AG09309 (cell line): ENCODE data around the gene LRRC70.
"Not testable (repeated sequence)": the region's sequence is repeated elsewhere in the genome, so short reads cannot be mapped to it uniquely, and the experiment has no call there.

Experiments
- DNase-seq: peaks from one replicate; pipeline ENCODE4 v3.0.0-alpha.2; 2010; ENCODE audit warnings: low read depth
- H3K4me3 ChIP-seq: 2 replicates; pipeline ENCODE4 v1.5.1; 2011; ENCODE audit warnings: mild to moderate bottlenecking, low read depth, low read length, moderate library complexity; ENCODE audit not compliant: control insufficient read depth
- CTCF ChIP-seq: IDR thresholded peaks from 2 replicates; pipeline ENCODE4 v1.5.1; 2011; ENCODE audit warnings: mild to moderate bottlenecking, low read depth, low read length, inconsistent platforms; ENCODE audit not compliant: insufficient read depth, control insufficient read depth; ENCODE audit errors: missing control alignments

Gene LRRC70

GRCh38 chr5:62617943-62618342 is 39.3 kb downstream of the LRRC70 start:
- DNase-seq: no peak
- H3K4me3 ChIP-seq: no peak overlapping the region
- TF ChIP-seq CTCF: no peak

DNA sequence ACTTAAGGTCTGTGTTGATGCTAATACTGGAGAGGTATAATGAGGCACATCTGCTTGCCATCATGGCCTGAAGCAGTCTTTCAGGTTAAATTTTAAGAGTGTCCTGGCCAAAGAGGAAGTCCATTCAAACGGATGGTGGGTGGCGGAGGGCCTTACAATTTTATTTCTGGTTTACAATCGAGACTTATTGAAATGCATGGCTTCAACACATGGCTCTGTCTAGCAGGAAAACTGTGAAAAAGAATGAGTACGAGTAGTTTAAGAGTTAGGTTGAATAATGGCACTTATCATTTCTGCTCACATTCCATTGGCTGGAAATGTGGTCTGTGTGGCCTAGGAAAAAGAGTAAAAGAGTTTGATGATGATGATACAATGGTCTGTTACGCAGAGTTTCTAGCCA is 42.1 kb downstream of the LRRC70 start:
- no peak for TF ChIP-seq CTCF
- no peak overlapping the region for H3K4me3 ChIP-seq
- no peak for DNase-seq

- H3K4me3 ChIP-seq: no peak overlapping the region
- DNase-seq: no peak
- no peak for TF ChIP-seq CTCF
Measured at GRCh38 chr5:62621280-62621679, 42.7 kb downstream of the LRRC70 start.

GRCh38 chr5:62623271-62623670 is 44.7 kb downstream of the LRRC70 start:
- TF ChIP-seq CTCF: no peak
- H3K4me3 ChIP-seq: no peak overlapping the region
- no peak for DNase-seq

GRCh38 chr5:62624436-62624835 is 45.8 kb downstream of the LRRC70 start:
- DNase-seq, H3K4me3 ChIP-seq: not testable (repeated sequence)

DNA sequence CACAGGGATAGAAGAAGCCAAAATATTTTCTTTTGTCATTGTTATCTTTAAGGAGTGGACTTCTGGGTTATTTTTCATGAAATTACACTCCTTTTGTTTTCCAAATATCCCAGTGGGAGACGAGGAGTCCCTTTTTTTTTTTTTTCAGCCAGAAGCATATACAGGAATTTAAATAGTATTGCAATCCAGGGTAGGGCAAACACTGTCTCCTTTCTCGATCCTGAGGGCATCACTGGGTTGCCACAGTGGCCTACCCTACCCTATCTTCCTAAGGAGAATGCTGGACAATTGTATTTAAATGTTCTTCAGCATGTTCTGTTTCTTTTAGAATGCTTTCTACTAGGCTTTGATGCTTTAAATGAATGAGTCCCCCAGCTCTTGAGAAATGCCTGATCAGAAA is 47.9 kb downstream of the LRRC70 start:
- DNase-seq: no peak
- TF ChIP-seq CTCF: no peak
- H3K4me3 ChIP-seq: no peak overlapping the region

DNA sequence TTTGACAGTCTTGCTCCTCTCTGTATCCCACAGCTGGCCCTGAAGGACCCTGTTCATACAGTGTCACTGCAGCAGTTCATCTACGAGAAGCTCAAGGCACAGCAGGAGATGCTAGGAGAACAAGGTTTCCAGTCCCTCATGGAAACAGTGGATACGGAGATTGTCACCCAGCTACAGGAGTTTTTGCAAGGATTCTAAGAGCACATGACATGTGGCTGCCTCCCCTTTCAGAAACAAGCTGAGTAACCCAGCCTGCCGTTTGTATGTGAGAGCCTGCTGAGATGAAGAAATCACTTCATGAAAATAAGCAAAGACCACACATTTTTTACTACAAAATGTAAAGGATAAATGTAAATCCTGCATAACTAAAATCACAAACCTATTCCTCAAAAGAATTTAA is 48.5 kb downstream of the LRRC70 start:
- H3K4me3 ChIP-seq: no peak overlapping the region
- no peak for DNase-seq
- no peak for TF ChIP-seq CTCF
